ENCODE measurements around the gene KNSTRN.

Gene KNSTRN

GRCh38 chr15:40412095-40412759, 29.7 kb downstream of the KNSTRN start:
- Histone ChIP-seq H3K4me2 (ENCODE audit: low read length) (no peak overlapping the region), H3K9me3 (ENCODE audit: control insufficient read depth, low read length) (no peaks in the 10 kb centered on the region), H3K36me3 (ENCODE audit: control insufficient read depth, insufficient read depth, low read length) (no peaks in the 10 kb centered on the region), H3K79me2 (no peaks in the 10 kb centered on the region), H3K4me3 (ENCODE audit: low read depth, low read length) (no peak overlapping the region), H2AFZ (no peak overlapping the region), H3K9ac (no peak overlapping the region), H3K4me1 (no peaks in the 10 kb centered on the region), H3K27ac (no peak overlapping the region), H3K27me3 (ENCODE audit: control insufficient read depth, insufficient read depth, low read length) (no peaks in the 10 kb centered on the region)
- TF ChIP-seq CTCF (IDR thresholded peaks at IDR 0.05): no peak

GRCh38 chr15:40413036-40413435, 30.5 kb downstream of the KNSTRN start:
- no peak for TF ChIP-seq CTCF (IDR thresholded peaks at IDR 0.05)
- Histone ChIP-seq H3K4me2 (ENCODE audit: low read length) (no peak overlapping the region), H3K36me3 (ENCODE audit: control insufficient read depth, insufficient read depth, low read length) (no peaks in the 10 kb centered on the region), H3K9me3 (ENCODE audit: control insufficient read depth, low read length) (no peaks in the 10 kb centered on the region), H3K4me3 (ENCODE audit: low read depth, low read length) (no peak overlapping the region), H3K27me3 (ENCODE audit: control insufficient read depth, insufficient read depth, low read length) (no peaks in the 10 kb centered on the region), H3K9ac (no peak overlapping the region), H3K27ac (no peak overlapping the region), H3K79me2 (no peaks in the 10 kb centered on the region), H3K4me1 (no peaks in the 10 kb centered on the region), H2AFZ (no peak overlapping the region)

- Histone ChIP-seq H3K9me3 (ENCODE audit: control insufficient read depth, low read length) (no peaks in the 10 kb centered on the region), H3K4me3 (ENCODE audit: low read depth, low read length) (no peak overlapping the region), H3K27ac (no peak overlapping the region), H3K4me1 (no peaks in the 10 kb centered on the region), H3K36me3 (ENCODE audit: control insufficient read depth, insufficient read depth, low read length) (no peaks in the 10 kb centered on the region), H3K9ac (no peak overlapping the region), H3K27me3 (ENCODE audit: control insufficient read depth, insufficient read depth, low read length) (no peaks in the 10 kb centered on the region), H3K4me2 (ENCODE audit: low read length) (no peak overlapping the region), H2AFZ (no peak overlapping the region), H3K79me2 (no peaks in the 10 kb centered on the region)
- no peak for TF ChIP-seq CTCF (IDR thresholded peaks at IDR 0.05)
Observed at GRCh38 chr15:40414816-40415215, 32.3 kb downstream of the KNSTRN start.

GRCh38 chr15:40415226-40415625, 32.7 kb downstream of the KNSTRN start:
- Histone ChIP-seq H3K4me1 (peaks cover 2% of the 10 kb centered on the region), H3K27ac (no peak overlapping the region)

More at GRCh38 chr15:40415226-40415625, 32.7 kb downstream of the KNSTRN start:
- Histone ChIP-seq H2AFZ (no peak overlapping the region), H3K36me3 (ENCODE audit: control insufficient read depth, insufficient read depth, low read length) (no peaks in the 10 kb centered on the region), H3K9ac (no peak overlapping the region), H3K4me3 (ENCODE audit: low read depth, low read length) (no peak overlapping the region), H3K9me3 (ENCODE audit: control insufficient read depth, low read length) (no peaks in the 10 kb centered on the region), H3K4me2 (ENCODE audit: low read length) (no peak overlapping the region), H3K27me3 (ENCODE audit: control insufficient read depth, insufficient read depth, low read length) (no peaks in the 10 kb centered on the region), H3K79me2 (no peaks in the 10 kb centered on the region)
- TF ChIP-seq CTCF (IDR thresholded peaks at IDR 0.05): no peak

All from parathyroid adenoma (tissue), 2 donors.